H1 (cell line): ENCODE measurements around the gene ROM1. TPM values are rescaled to one million over a fixed set of nuclear protein-coding genes. Genes with fewer than 3 reads are reported as not detected.

Experiments
- CBX5 ChIP-seq: fragments of 300-800, 300-1000 bp; sonication (generic); IDR thresholded peaks from 2 replicates; pipeline ENCODE4 v1.7.1; 2016; ENCODE audit warnings: antibody characterized with exemption, low read length, low read depth
- CHD7 ChIP-seq: fragments of 300-600 bp; sonication (generic); IDR thresholded peaks from 2 replicates; pipeline ENCODE4 v1.7.1; 2012; ENCODE audit warnings: low read length, moderate library complexity, mild to moderate bottlenecking, inconsistent platforms; ENCODE audit not compliant: insufficient replicate concordance
- CTCF ChIP-seq, 3 experiments: IDR thresholded peaks; 1 replicate in 2 of 3; 2 replicates in 1 of 3; pipeline versions ENCODE4 v1.5.1 to v1.6.1; 2011; ENCODE audit warnings: low read length in 3 of 3, mild to moderate bottlenecking in 3 of 3, inconsistent platforms in 2 of 3, low read depth in 1 of 3, moderate library complexity in 1 of 3; ENCODE audit not compliant: insufficient read depth in 1 of 3; ENCODE audit errors: control extremely low read depth in 1 of 3
- EP300 ChIP-seq, 2 experiments: IDR thresholded peaks; 1 replicate in 1 of 2; 2 replicates in 1 of 2; pipeline ENCODE4 v1.6.1; 2011 to 2012; ENCODE audit warnings: low read depth in 2 of 2, low read length in 2 of 2, mild to moderate bottlenecking in 2 of 2, borderline replicate concordance in 1 of 2, inconsistent platforms in 1 of 2, moderate library complexity in 1 of 2
- KDM1A ChIP-seq: fragments of 200-600, 300-600 bp; sonication (generic); IDR thresholded peaks from 2 replicates; pipeline ENCODE4 v1.7.1; 2016; ENCODE audit warnings: mild to moderate bottlenecking, low read length, borderline replicate concordance
- POLR2A ChIP-seq, 2 experiments: IDR thresholded peaks; 1 replicate in 1 of 2; 2 replicates in 1 of 2; pipeline ENCODE4 v1.6.1; 2011; ENCODE audit warnings: low read depth in 2 of 2, low read length in 2 of 2, mild to moderate bottlenecking in 2 of 2; ENCODE audit errors: control extremely low read depth in 1 of 2
- SRF ChIP-seq: IDR thresholded peaks from 2 replicates; pipeline ENCODE4 v1.6.1; 2011; ENCODE audit warnings: mild to moderate bottlenecking, low read depth, low read length, moderate library complexity
- TBP ChIP-seq: IDR thresholded peaks from 2 replicates; pipeline ENCODE4 v1.6.1; 2011; ENCODE audit warnings: low read depth, low read length, improper control_type of control experiment
- polyA plus RNA-seq, 7 experiments: library from polyadenylated mRNA; depleted of rRNA in 3 of 7; stranded (reverse) in 5 of 7; unstranded in 2 of 7; fragments of >200 nt in 5 of 7; fragments of 200-250 nt in 2 of 7; gene quantifications; 1 replicate in 5 of 7; 2 replicates in 1 of 7; 4 replicates in 1 of 7; pipeline versions ENCODE4 v1.2.1 to v1.2.3, GENCODE V29; 2011 to 2013; ENCODE audit warnings: missing spikeins in 2 of 7, mixed read lengths in 2 of 7
- total RNA-seq: library from RNA; stranded (reverse); fragmentation: NEBNext Ultra II Directional; extraction: Animal tissue kit (Norgen Biotek cat#: 25700); gene quantifications from 2 replicates; pipeline ENCODE4 v1.2.1, GENCODE V29; 2021

ROM1 gene
- total and polyA plus RNA-seq, 2 of the 8 experiments (the other 6 are each of a cell fraction or from before 2014, with no cell fraction given): 0.86 to 2.2 TPM

GRCh38 chr11:62599069-62599696 lies 13.9 kb upstream of the ROM1 start (continued):
- TF ChIP-seq EP300 (IDR thresholded peaks at IDR 0.05; ENCODE audit: borderline replicate concordance in 1 of 2, low read depth in 2 of 2, low read length in 2 of 2): peak in 1 of 2 experiments; percentile 7; a peak in 1 of 3 replicates
- peak in 1 of 2 experiments; percentile 38; a peak in 1 of 3 replicates for TF ChIP-seq POLR2A (IDR thresholded peaks at IDR 0.05; ENCODE audit: control extremely low read depth in 1 of 2, low read depth in 2 of 2, low read length in 2 of 2)
- no peak for TF ChIP-seq SRF
- no peak for TF ChIP-seq KDM1A
- no peak for TF ChIP-seq CBX5
- no peak; a peak in 1 of 4 replicates for TF ChIP-seq CTCF (IDR thresholded peaks at IDR 0.05; ENCODE audit: control extremely low read depth in 1 of 3, insufficient read depth in 1 of 3, low read depth in 1 of 3, low read length in 3 of 3)
- TF ChIP-seq CHD7: no peak
- no peak for TF ChIP-seq TBP
